Testis (tissue), 3 donors: ENCODE measurements around the gene CELF2. TPM values are rescaled to one million over a fixed set of nuclear protein-coding genes. Genes with fewer than 3 reads are reported as not detected.

Experiments
- DNase-seq: peaks from one replicate; pipeline ENCODE4 v3.0.0-alpha.2; 2019
- H3K27ac ChIP-seq, 2 donors: fragments of 200-600 bp; sonication (generic); one replicate each; pipeline ENCODE4 v1.5.1; 2019
- H3K27me3 ChIP-seq: fragments of 200-600 bp; sonication (generic); one replicate; pipeline ENCODE4 v1.5.1; 2019
- H3K36me3 ChIP-seq: fragments of 200-600 bp; sonication (generic); one replicate; pipeline ENCODE4 v1.5.1; 2017; ENCODE audit warnings: low read depth; ENCODE audit errors: missing control alignments
- H3K4me1 ChIP-seq: fragments of 200-600 bp; sonication (generic); one replicate; pipeline ENCODE4 v1.5.1; 2019
- H3K4me3 ChIP-seq, 2 donors: fragments of 200-600 bp; sonication (generic); one replicate each; pipeline ENCODE4 v1.5.1; 2017 to 2019
- H3K9me3 ChIP-seq: fragments of 200-600 bp; sonication (generic); one replicate; pipeline ENCODE4 v1.5.1; 2017
- POLR2A ChIP-seq: fragments of 450-650 bp; IDR thresholded peaks from one replicate; pipeline ENCODE4 v1.6.1; 2017; ENCODE audit warnings: antibody characterized with exemption, mild to moderate bottlenecking, moderate library complexity
- WGBS, 2 donors: methylation state at CpG; one replicate each; pipeline ENCODE4 v1.1.5; 2018; 5-methylcytosine and 5-hydroxymethylcytosine counted together
- intact Hi-C: fragments of 100-400 bp; cut with DNase I; formaldehyde crosslinking; loops from one replicate; pipeline ENCODE4 v1.15.1; 2023; ENCODE audit warnings: low total_unique reads
- polyA plus RNA-seq: library from polyadenylated mRNA; stranded (reverse); fragments of 350-450 nt; fragmentation: Illumina TruSeq; extraction: RNeasy Lipid Tissue Mini Kit (QIAGEN cat#74804); gene quantifications from one replicate; pipeline ENCODE4 v1.2.3, GENCODE V29; 2014; ENCODE audit warnings: low read depth, low replicate concordance; ENCODE audit not compliant: insufficient read depth
- total RNA-seq, 2 donors: library from RNA; depleted of rRNA; stranded (reverse); fragments of >200 nt; gene quantifications; one replicate each; pipeline ENCODE4 v1.2.3, GENCODE V29; 2016
- TF ChIP-seq, protein P1 (sequence below), 3 experiments: fragments of 450-650 bp in 2 of 3; fragments of 200-600 bp in 1 of 3; sonication (generic) in 1 of 3; IDR thresholded peaks; one replicate each; pipeline ENCODE4 v1.5.1; 2016 to 2019; ENCODE audit warnings: antibody characterized with exemption in 3 of 3, mild to moderate bottlenecking in 2 of 3, moderate library complexity in 1 of 3

CELF2 gene
- total and polyA plus RNA-seq, 3 donors from 2014 or later, result 17.5 to 41.6 (median 27.8) TPM

DNA sequence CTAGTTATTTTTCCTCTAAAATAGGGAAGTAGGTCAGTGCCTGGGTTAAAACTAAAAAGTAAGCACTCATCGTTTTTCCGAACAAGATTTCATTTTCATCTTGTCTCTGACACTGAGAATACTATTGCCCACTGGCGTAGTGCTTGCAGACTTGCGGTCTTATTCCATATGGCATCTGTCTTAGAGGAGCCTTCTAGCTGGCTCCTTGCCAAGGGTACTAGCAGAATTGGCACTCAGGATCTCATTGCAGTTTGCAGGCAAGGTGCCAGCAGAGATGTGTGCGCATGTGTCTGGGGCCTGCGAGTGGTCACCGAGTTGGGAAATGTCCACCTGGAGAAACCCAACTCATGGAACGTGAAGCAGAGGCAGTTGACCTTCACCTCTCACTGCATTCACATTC lies 143.4 kb downstream of the CELF2 start:
- no peak for DNase-seq
- TF ChIP-seq, protein P1, sequence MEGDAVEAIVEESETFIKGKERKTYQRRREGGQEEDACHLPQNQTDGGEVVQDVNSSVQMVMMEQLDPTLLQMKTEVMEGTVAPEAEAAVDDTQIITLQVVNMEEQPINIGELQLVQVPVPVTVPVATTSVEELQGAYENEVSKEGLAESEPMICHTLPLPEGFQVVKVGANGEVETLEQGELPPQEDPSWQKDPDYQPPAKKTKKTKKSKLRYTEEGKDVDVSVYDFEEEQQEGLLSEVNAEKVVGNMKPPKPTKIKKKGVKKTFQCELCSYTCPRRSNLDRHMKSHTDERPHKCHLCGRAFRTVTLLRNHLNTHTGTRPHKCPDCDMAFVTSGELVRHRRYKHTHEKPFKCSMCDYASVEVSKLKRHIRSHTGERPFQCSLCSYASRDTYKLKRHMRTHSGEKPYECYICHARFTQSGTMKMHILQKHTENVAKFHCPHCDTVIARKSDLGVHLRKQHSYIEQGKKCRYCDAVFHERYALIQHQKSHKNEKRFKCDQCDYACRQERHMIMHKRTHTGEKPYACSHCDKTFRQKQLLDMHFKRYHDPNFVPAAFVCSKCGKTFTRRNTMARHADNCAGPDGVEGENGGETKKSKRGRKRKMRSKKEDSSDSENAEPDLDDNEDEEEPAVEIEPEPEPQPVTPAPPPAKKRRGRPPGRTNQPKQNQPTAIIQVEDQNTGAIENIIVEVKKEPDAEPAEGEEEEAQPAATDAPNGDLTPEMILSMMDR (IDR thresholded peaks at IDR 0.05), result no peak
- no peak for TF ChIP-seq POLR2A
- 84 to 91% methylated on average over 8 of the region's 8 CpGs for WGBS, 2 donors
- intact Hi-C loops, result no loop called here
- Histone ChIP-seq H3K9me3 (no peaks in the 10 kb centered on the region), H3K27me3 (no peaks in the 10 kb centered on the region), H3K4me3 (no peak overlapping the region), H3K36me3 (no peaks in the 10 kb centered on the region), H3K4me1 (no peaks in the 10 kb centered on the region), H3K27ac (no peak overlapping the region)

DNA sequence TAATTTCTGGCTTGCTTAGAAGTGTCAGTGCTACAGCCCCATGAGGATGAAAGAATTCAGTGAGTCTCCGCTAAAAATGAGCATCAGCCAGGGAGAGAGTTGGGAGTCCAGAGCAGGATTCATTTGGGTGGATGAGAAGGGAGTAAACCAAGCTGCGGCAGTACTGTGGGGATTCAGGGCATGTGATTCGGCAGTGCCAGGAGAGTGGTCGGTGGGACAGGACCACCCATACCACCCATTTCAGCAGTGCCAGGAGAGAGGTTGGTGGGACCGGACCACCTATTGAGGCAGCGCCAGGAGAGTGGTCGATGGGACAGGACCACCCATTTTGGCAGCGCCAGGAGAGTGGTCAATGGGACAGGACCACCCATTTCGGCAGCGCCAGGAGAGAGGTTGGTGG lies 144.2 kb downstream of the CELF2 start:
- intact Hi-C loops, result no loop called here
- WGBS, 2 donors, result 96 to 97% methylated on average over 10 of the region's 10 CpGs
- TF ChIP-seq POLR2A, result no peak
- TF ChIP-seq, protein P1 (IDR thresholded peaks at IDR 0.05), result no peak
- Histone ChIP-seq H3K27ac (no peak overlapping the region), H3K36me3 (no peaks in the 10 kb centered on the region), H3K4me1 (no peaks in the 10 kb centered on the region), H3K4me3 (no peak overlapping the region), H3K27me3 (no peaks in the 10 kb centered on the region), H3K9me3 (no peaks in the 10 kb centered on the region)
- DNase-seq, result no peak

GRCh38 chr10:11162828-11163599 lies 145.3 kb downstream of the CELF2 start:
- intact Hi-C loops, result no loop called here
- TF ChIP-seq, protein P1 (IDR thresholded peaks at IDR 0.05), result no peak
- no peak for TF ChIP-seq POLR2A
- Histone ChIP-seq H3K36me3 (no peaks in the 10 kb centered on the region), H3K4me1 (no peaks in the 10 kb centered on the region), H3K27me3 (no peaks in the 10 kb centered on the region), H3K27ac (peak overlapping the region in 1 of 2 donors; percentile 88), H3K9me3 (no peaks in the 10 kb centered on the region), H3K4me3 (no peak overlapping the region)
- peak; percentile 51 for DNase-seq
- 88 to 92% methylated on average over 10 of the region's 10 CpGs for WGBS, 2 donors

DNA sequence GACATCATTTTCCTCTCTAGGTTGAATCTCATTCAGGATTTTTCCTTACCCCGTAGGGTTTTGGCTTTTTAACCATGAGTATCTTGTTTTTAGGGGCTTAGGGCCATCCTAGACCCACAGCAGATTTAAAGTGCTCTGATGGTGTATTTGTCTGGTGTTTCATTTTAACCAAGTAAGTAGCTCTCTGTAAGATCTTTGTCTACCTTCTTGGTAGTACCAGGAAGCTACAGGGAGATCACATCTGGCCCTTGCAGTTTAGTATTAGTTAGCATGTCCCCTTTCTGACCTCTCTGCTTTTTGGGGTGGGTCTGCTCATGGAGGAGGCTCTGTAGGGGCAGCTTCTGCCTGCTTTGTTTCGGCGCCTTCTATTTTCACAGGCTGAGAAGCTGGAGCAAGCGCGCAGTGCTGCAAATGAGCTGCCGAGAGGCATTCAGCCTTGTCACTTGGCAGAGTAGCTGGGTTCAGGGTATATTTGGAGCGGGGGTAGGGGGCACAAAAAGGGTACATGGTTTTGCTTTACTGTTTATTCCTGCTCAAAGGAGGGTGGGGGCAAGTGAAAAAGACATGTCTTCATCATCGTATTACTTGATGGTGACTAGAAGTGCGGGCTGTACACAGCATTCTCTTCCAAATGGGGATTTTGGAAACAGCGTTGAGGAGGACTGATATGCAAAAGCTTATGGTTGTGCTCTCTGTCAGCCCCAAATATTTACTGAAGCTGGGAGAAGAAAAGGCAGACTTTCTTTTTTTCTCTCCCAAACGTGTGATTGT lies 146.3 kb downstream of the CELF2 start:
- peak overlapping the region in 1 of 2 donors; percentile 88 for H3K27ac ChIP-seq
- H3K36me3 ChIP-seq, result no peaks in the 10 kb centered on the region
- H3K4me3 ChIP-seq, result no peak overlapping the region
- TF ChIP-seq, protein P1 (IDR thresholded peaks at IDR 0.05), result no peak
- no peak for TF ChIP-seq POLR2A
- no peaks in the 10 kb centered on the region for H3K9me3 ChIP-seq
- no peak for DNase-seq
- 50 to 53% methylated on average over 11 of the region's 11 CpGs for WGBS, 2 donors
- H3K4me1 ChIP-seq, result no peaks in the 10 kb centered on the region
- no peaks in the 10 kb centered on the region for H3K27me3 ChIP-seq
- intact Hi-C loops, result no loop called here
